Naive thymus-derived CD8-positive, alpha-beta T cell (primary cell): ENCODE data around the gene DCC. TPM values are rescaled to one million over a fixed set of nuclear protein-coding genes. Genes with fewer than 3 reads are reported as not detected.

Experiments
- ATAC-seq, 2 donors: fragments of 150-1000 bp; cut with Tn5 transposase in 1 of 2; sonication (Bioruptor Pico), chemical (Tn5 transposase) in 1 of 2; 1 replicate in 1 of 2; 2 replicates in 1 of 2; pipeline ENCODE4 v1.10.0; 2021; ENCODE audit warnings: mild to moderate bottlenecking in 2 of 2, moderate library complexity in 2 of 2
- POLR2A ChIA-PET: fragments of 350-600 bp; sonication (Branson Sonifier 250); formaldehyde crosslinking; loops from one replicate; lab custom pipeline; 2021; ENCODE audit warnings: antibody characterized with exemption; lab: Charles Lee
- DNase-seq, 10 donors: peaks; one replicate each; pipeline versions ENCODE4 v3.0.0 to v3.0.0-alpha.2; 2020 to 2022
- H3K27ac Mint-ChIP-seq, 10 donors: one replicate each; pipeline ENCODE4 v1.8.0; 2020 to 2022; ENCODE audit warnings: mild to moderate bottlenecking in 10 of 10, mixed read lengths in 10 of 10, moderate library complexity in 4 of 10, inconsistent platforms in 1 of 10
- H3K27me3 Mint-ChIP-seq, 5 donors: one replicate each; pipeline ENCODE4 v1.8.0; 2021 to 2022; ENCODE audit warnings: mixed read lengths in 5 of 5
- H3K36me3 Mint-ChIP-seq, 3 donors: one replicate each; pipeline ENCODE4 v1.8.0; 2020 to 2022; ENCODE audit warnings: mixed read lengths in 3 of 3, mild to moderate bottlenecking in 2 of 3, inconsistent platforms in 1 of 3
- H3K4me1 Mint-ChIP-seq, 4 donors: one replicate each; pipeline ENCODE4 v1.8.0; 2021 to 2022; ENCODE audit warnings: mixed read lengths in 4 of 4
- H3K4me3 Mint-ChIP-seq, 10 donors: one replicate each; pipeline ENCODE4 v1.8.0; 2020 to 2022; ENCODE audit warnings: mild to moderate bottlenecking in 10 of 10, mixed read lengths in 10 of 10, moderate library complexity in 6 of 10, inconsistent platforms in 1 of 10
- H3K9me3 Mint-ChIP-seq, 9 donors: one replicate each; pipeline ENCODE4 v1.8.0; 2020 to 2022; ENCODE audit warnings: mixed read lengths in 9 of 9, mild to moderate bottlenecking in 3 of 9, inconsistent platforms in 1 of 9, moderate library complexity in 1 of 9
- polyA plus RNA-seq, 3 donors: library from polyadenylated mRNA; unstranded; fragments of 300-500 nt; fragmentation: Illumina TruSeq; gene quantifications; one replicate each; pipeline ENCODE4 v1.2.3, GENCODE V29; 2021
- total RNA-seq, 8 experiments: library from RNA in 2 of 8; stranded (reverse) in 2 of 8; gene quantifications; one replicate each; pipeline ENCODE4 v1.2.3 and lab custom pipeline; 2021 to 2026

The DCC gene
- total and polyA plus RNA-seq, 5 experiments from 2014 or later = not detected

DNA sequence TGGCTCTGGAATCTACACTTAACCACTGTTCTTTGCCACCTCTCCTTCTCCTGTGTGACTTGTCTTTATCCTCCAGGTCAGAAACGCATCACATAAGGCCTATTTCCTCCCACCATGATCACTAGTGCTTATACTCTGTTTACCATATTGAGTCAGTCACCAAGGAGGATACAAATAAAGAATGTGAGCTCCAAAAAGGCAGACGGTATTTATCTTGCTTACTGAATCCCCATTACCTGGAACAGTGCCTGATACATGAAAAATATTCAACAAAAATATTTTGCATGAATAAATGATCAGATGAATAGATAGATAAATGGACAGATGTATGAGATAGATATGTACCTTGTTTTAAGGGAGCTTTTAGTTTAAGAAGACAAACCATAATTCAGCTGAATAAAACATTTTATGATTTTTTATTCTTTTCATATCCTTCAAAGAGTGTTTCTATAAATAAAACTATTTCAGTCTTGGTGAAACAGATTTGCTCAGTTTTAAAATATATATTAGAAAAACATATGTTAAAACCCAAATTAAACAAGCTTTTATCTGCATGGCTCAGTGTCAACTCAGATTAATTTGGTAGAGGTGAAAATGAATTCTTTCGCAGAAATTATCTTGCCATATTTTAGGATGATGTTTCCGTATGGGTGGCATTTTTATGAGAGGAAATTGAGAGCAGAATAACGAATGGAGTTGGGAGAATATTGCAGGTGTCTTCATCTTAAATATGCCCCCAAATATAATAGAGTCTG is 799.9 kb downstream of the DCC start:
- Mint-ChIP-seq H3K4me3 (no peak overlapping the region), H3K36me3 (peaks cover 0 to 8% (median 0%) of the 10 kb centered on the region in 3 donors), H3K9me3 (peaks cover 0 to 14% (median 5%) of the 10 kb centered on the region in 9 donors), H3K27ac (no peak overlapping the region), H3K27me3 (no peaks in the 10 kb centered on the region), H3K4me1 (no peaks in the 10 kb centered on the region)
- POLR2A ChIA-PET = no interaction called here
- DNase-seq (no peak), ATAC-seq (no peak)

- H3K36me3 Mint-ChIP-seq = peaks cover 0 to 4% (median 0%) of the 10 kb centered on the region in 3 donors
- no peak for DNase-seq
- POLR2A ChIA-PET = no interaction called here
- no peak overlapping the region for H3K4me3 Mint-ChIP-seq
- H3K27ac Mint-ChIP-seq = no peak overlapping the region
- H3K9me3 Mint-ChIP-seq = peaks cover 0 to 11% (median 6%) of the 10 kb centered on the region in 9 donors
- ATAC-seq = no peak
- H3K27me3 Mint-ChIP-seq = no peaks in the 10 kb centered on the region
- H3K4me1 Mint-ChIP-seq = no peaks in the 10 kb centered on the region
Measured at GRCh38 chr18:53142005-53142404, 802.0 kb downstream of the DCC start.

GRCh38 chr18:53147472-53147871 is 807.5 kb downstream of the DCC start:
- H3K36me3 Mint-ChIP-seq = no peaks in the 10 kb centered on the region
- peaks cover 0 to 23% (median 5%) of the 10 kb centered on the region in 9 donors for H3K9me3 Mint-ChIP-seq
- POLR2A ChIA-PET = no interaction called here
- no peak overlapping the region for H3K27ac Mint-ChIP-seq
- peaks cover 0 to 3% (median 0%) of the 10 kb centered on the region in 4 donors for H3K4me1 Mint-ChIP-seq
- no peak overlapping the region for H3K4me3 Mint-ChIP-seq
- no peaks in the 10 kb centered on the region for H3K27me3 Mint-ChIP-seq
- DNase-seq (no peak), ATAC-seq (no peak)

GRCh38 chr18:53148123-53148522 is 808.1 kb downstream of the DCC start:
- Mint-ChIP-seq H3K27me3 (no peaks in the 10 kb centered on the region), H3K4me1 (peaks cover 0 to 3% (median 0%) of the 10 kb centered on the region in 4 donors), H3K4me3 (no peak overlapping the region), H3K9me3 (peaks cover 0 to 23% (median 5%) of the 10 kb centered on the region in 9 donors), H3K36me3 (no peaks in the 10 kb centered on the region), H3K27ac (no peak overlapping the region)
- DNase-seq (no peak), ATAC-seq (no peak)
- POLR2A ChIA-PET = no interaction called here

DNA sequence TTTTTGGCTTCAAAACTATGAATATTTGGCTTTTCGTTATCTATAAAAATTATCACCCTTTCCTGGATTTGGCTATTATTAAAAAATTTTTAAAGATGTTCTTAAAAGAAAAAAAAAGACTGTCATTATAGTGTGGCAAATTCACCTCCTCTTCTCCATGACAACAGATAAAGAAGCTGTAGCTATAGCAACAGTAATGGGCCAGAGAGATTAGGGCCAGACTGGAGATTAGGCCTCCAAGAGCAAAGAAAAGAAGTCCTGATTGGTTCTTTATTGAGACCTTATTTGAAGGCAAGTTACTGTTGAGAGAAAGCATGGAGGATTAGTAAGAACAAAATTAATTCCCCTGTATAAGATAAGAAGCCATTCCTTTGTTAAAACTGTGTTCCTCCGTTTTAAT is 812.5 kb downstream of the DCC start:
- no peaks in the 10 kb centered on the region for H3K36me3 Mint-ChIP-seq
- POLR2A ChIA-PET = no interaction called here
- no peak overlapping the region for H3K27ac Mint-ChIP-seq
- H3K4me1 Mint-ChIP-seq = peaks cover 0 to 3% (median 0%) of the 10 kb centered on the region in 4 donors
- DNase-seq (no peak), ATAC-seq (no peak)
- peaks cover 0 to 11% (median 0%) of the 10 kb centered on the region in 9 donors for H3K9me3 Mint-ChIP-seq
- no peaks in the 10 kb centered on the region for H3K27me3 Mint-ChIP-seq
- H3K4me3 Mint-ChIP-seq = no peak overlapping the region

DNA sequence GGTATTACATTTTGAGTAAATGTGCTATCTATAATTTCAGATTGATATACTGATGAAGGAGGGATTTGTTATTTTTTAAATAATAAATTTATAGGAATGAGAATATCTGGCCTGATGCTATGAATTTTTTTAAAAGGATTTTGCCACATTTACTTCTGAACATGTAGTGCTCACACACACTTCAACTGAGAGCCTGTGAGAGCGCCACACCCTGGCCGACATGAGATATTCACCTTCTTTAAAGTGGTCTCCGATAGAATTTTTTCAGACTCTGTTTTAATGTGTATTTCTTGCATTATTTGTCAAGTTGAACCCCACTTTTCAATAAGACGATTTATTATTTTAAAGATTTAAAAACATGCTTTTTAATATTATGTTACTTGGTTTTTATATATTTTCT is 813.3 kb downstream of the DCC start:
- H3K9me3 Mint-ChIP-seq = peaks cover 0 to 8% (median 0%) of the 10 kb centered on the region in 9 donors
- no peak for ATAC-seq
- no peaks in the 10 kb centered on the region for H3K27me3 Mint-ChIP-seq
- H3K36me3 Mint-ChIP-seq = no peaks in the 10 kb centered on the region
- DNase-seq = no peak
- POLR2A ChIA-PET = no interaction called here
- H3K4me3 Mint-ChIP-seq = no peak overlapping the region
- peaks cover 0 to 3% (median 0%) of the 10 kb centered on the region in 4 donors for H3K4me1 Mint-ChIP-seq
- H3K27ac Mint-ChIP-seq = no peak overlapping the region

GRCh38 chr18:53153800-53154199 is 813.8 kb downstream of the DCC start:
- POLR2A ChIA-PET = no interaction called here
- H3K27ac Mint-ChIP-seq = no peak overlapping the region

GRCh38 chr18:53165770-53166169 is 825.8 kb downstream of the DCC start:
- no peak overlapping the region for H3K27ac Mint-ChIP-seq
- no peaks in the 10 kb centered on the region for H3K4me1 Mint-ChIP-seq
- POLR2A ChIA-PET = no interaction called here

More at GRCh38 chr18:53153800-53154199, 813.8 kb downstream of the DCC start:
- H3K4me1 Mint-ChIP-seq = peaks cover 0 to 3% (median 0%) of the 10 kb centered on the region in 4 donors
- DNase-seq (no peak), ATAC-seq (no peak)
- no peaks in the 10 kb centered on the region for H3K27me3 Mint-ChIP-seq
- no peak overlapping the region for H3K4me3 Mint-ChIP-seq
- H3K9me3 Mint-ChIP-seq = peaks cover 0 to 8% (median 0%) of the 10 kb centered on the region in 9 donors
- no peaks in the 10 kb centered on the region for H3K36me3 Mint-ChIP-seq

GRCh38 chr18:53169346-53169745 is 829.3 kb downstream of the DCC start:
- ATAC-seq (no peak), DNase-seq (no peak)
- Mint-ChIP-seq H3K4me3 (no peak overlapping the region), H3K27ac (no peak overlapping the region), H3K4me1 (no peaks in the 10 kb centered on the region), H3K36me3 (no peaks in the 10 kb centered on the region), H3K27me3 (peaks cover 0 to 1% (median 0%) of the 10 kb centered on the region in 5 donors), H3K9me3 (peaks cover 0 to 11% (median 2%) of the 10 kb centered on the region in 9 donors)
- POLR2A ChIA-PET = no interaction called here

More at GRCh38 chr18:53165770-53166169, 825.8 kb downstream of the DCC start:
- ATAC-seq (no peak), DNase-seq (no peak)
- Mint-ChIP-seq H3K27me3 (peaks cover 0 to 1% (median 0%) of the 10 kb centered on the region in 5 donors), H3K4me3 (no peak overlapping the region), H3K36me3 (no peaks in the 10 kb centered on the region), H3K9me3 (peaks cover 0 to 15% (median 6%) of the 10 kb centered on the region in 9 donors)

DNA sequence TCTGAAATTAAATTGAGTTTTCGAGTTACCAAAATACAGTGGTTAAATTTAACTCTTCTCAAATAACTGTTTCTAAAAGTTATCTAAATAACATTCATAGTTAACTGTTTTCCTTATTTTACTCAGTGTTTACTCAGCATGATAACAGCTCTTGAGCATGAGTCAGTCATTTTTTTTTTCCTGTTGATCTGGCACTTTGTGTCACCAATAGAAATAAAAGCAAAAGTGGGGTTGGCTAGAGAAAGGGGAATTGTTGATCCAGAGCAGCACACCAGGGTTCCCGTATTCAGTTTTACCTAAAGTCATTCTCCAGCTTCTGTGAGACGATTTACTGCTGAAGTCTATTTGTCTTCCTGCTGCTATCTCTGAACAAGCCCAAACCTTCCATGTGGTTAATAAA is 851.6 kb downstream of the DCC start:
- peaks cover 0 to 11% (median 0%) of the 10 kb centered on the region in 9 donors for H3K9me3 Mint-ChIP-seq
- DNase-seq (no peak), ATAC-seq (no peak)
- no peak overlapping the region for H3K4me3 Mint-ChIP-seq
- no peaks in the 10 kb centered on the region for H3K36me3 Mint-ChIP-seq
- H3K27ac Mint-ChIP-seq = no peak overlapping the region
- no peaks in the 10 kb centered on the region for H3K4me1 Mint-ChIP-seq
- POLR2A ChIA-PET = no interaction called here
- no peaks in the 10 kb centered on the region for H3K27me3 Mint-ChIP-seq

GRCh38 chr18:53193870-53194269 is 853.9 kb downstream of the DCC start:
- Mint-ChIP-seq H3K4me3 (no peak overlapping the region), H3K9me3 (peaks cover 0 to 11% (median 0%) of the 10 kb centered on the region in 9 donors), H3K36me3 (no peaks in the 10 kb centered on the region), H3K27me3 (no peaks in the 10 kb centered on the region), H3K4me1 (no peaks in the 10 kb centered on the region), H3K27ac (no peak overlapping the region)
- POLR2A ChIA-PET = no interaction called here
- ATAC-seq (no peak), DNase-seq (no peak)

DNA sequence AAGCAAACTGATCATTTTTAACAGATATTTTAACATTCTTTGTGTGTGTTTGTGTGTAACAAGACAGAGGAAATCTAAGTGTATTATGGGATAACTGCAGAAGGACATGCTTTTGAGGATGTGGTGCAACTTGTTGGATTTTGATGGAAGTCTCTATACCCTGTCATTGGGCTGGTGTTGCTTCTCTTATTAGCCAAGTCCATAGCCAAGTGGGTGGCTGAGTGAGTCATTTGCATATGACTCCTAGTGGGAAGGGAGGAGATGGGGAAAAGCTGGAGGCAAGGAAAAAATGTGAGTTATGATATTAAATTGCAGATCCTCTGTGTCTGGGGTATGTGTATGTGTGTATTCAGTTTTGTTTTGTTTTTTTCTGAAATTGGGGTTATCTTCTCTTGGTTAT is 879.9 kb downstream of the DCC start:
- peaks cover 0 to 11% (median 2%) of the 10 kb centered on the region in 9 donors for H3K9me3 Mint-ChIP-seq
- no peak overlapping the region for H3K4me3 Mint-ChIP-seq
- POLR2A ChIA-PET = no interaction called here
- no peak for ATAC-seq
- H3K27me3 Mint-ChIP-seq = no peaks in the 10 kb centered on the region
- no peak overlapping the region for H3K27ac Mint-ChIP-seq
- no peak for DNase-seq
- no peaks in the 10 kb centered on the region for H3K4me1 Mint-ChIP-seq
- no peaks in the 10 kb centered on the region for H3K36me3 Mint-ChIP-seq

GRCh38 chr18:53224128-53224778 is 884.3 kb downstream of the DCC start:
- H3K27ac Mint-ChIP-seq = no peak overlapping the region
- POLR2A ChIA-PET = no interaction called here

More at GRCh38 chr18:53224128-53224778, 884.3 kb downstream of the DCC start:
- DNase-seq (no peak), ATAC-seq (no peak)
- Mint-ChIP-seq H3K4me1 (no peaks in the 10 kb centered on the region), H3K27me3 (no peaks in the 10 kb centered on the region), H3K36me3 (no peaks in the 10 kb centered on the region), H3K4me3 (no peak overlapping the region), H3K9me3 (peaks cover 0 to 10% (median under 1%) of the 10 kb centered on the region in 9 donors)
